CD14-positive monocyte (primary cell): Measurements from ENCODE around the gene ZDHHC4. TPM values are rescaled to one million over a fixed set of nuclear protein-coding genes. Genes with fewer than 3 reads are reported as not detected.

ENCODE experiments used
- DNase-seq, 3 donors: peaks; one replicate each; pipeline ENCODE4 v3.0.0-alpha.2; 2011 to 2022
- H2AFZ ChIP-seq: 2 replicates; pipeline ENCODE4 v1.6.0; 2012; ENCODE audit warnings: mild to moderate bottlenecking, low read depth, low read length, inconsistent platforms; ENCODE audit not compliant: insufficient read depth, poor library complexity, severe bottlenecking
- H3K27ac ChIP-seq, 2 donors: 1 replicate in 1 of 2; 2 replicates in 1 of 2; pipeline ENCODE4 v1.5.1; 2012 to 2013; ENCODE audit warnings: low read length in 2 of 2, control low read depth in 1 of 2, inconsistent platforms in 1 of 2, low read depth in 1 of 2, mild to moderate bottlenecking in 1 of 2
- H3K27me3 ChIP-seq, 2 donors: one replicate each; pipeline versions ENCODE4 v1.6.0 to v1.6.1; 2011 to 2013; ENCODE audit warnings: low read length in 2 of 2; ENCODE audit not compliant: control insufficient read depth in 2 of 2, insufficient read depth in 2 of 2
- H3K36me3 ChIP-seq, 2 donors: replicated peaks in 1 of 2; 1 replicate in 1 of 2; 2 replicates in 1 of 2; pipeline versions ENCODE4 v1.5.1 to v1.6.1; 2012 to 2013; ENCODE audit warnings: low read length in 2 of 2, control low read depth in 1 of 2, inconsistent platforms in 1 of 2, mild to moderate bottlenecking in 1 of 2; ENCODE audit not compliant: insufficient read depth in 2 of 2, control insufficient read depth in 1 of 2
- H3K4me1 ChIP-seq, 2 donors: 1 replicate in 1 of 2; 2 replicates in 1 of 2; pipeline versions ENCODE4 v1.5.1 to v1.6.1; 2012 to 2013; ENCODE audit warnings: low read length in 2 of 2, control low read depth in 1 of 2, inconsistent platforms in 1 of 2, mild to moderate bottlenecking in 1 of 2, moderate library complexity in 1 of 2; ENCODE audit not compliant: insufficient read depth in 2 of 2, control insufficient read depth in 1 of 2
- H3K4me2 ChIP-seq: replicated peaks from 2 replicates; pipeline ENCODE3; 2012; ENCODE audit warnings: low read length, moderate library complexity, mild to moderate bottlenecking; ENCODE audit not compliant: poor library complexity, severe bottlenecking; ENCODE audit errors: extremely low read depth
- H3K4me3 ChIP-seq, 3 experiments: fragments of 200-600 bp in 1 of 3; sonication (generic) in 1 of 3; replicated peaks in 1 of 3; 1 replicate in 2 of 3; 2 replicates in 1 of 3; pipeline ENCODE4 v1.5.1; 2011 to 2013; ENCODE audit warnings: low read length in 3 of 3, mild to moderate bottlenecking in 3 of 3, control low read depth in 2 of 3, low read depth in 2 of 3, inconsistent platforms in 1 of 3, moderate library complexity in 1 of 3
- H3K79me2 ChIP-seq: 2 replicates; pipeline ENCODE4 v1.6.0; 2012; ENCODE audit warnings: mild to moderate bottlenecking, control low read depth, inconsistent platforms, low read length, moderate library complexity; ENCODE audit not compliant: insufficient read depth
- H3K9ac ChIP-seq: 2 replicates; pipeline ENCODE4 v1.6.0; 2017; ENCODE audit warnings: low read length, mild to moderate bottlenecking; ENCODE audit not compliant: insufficient read depth, poor library complexity, severe bottlenecking
- H3K9me3 ChIP-seq, 2 donors: replicated peaks in 1 of 2; 1 replicate in 1 of 2; 2 replicates in 1 of 2; pipeline versions ENCODE4 v1.5.1 to v1.6.1; 2012 to 2013; ENCODE audit warnings: low read length in 2 of 2, control low read depth in 1 of 2; ENCODE audit not compliant: control insufficient read depth in 1 of 2, insufficient read depth in 1 of 2
- H4K20me1 ChIP-seq: 2 replicates; pipeline ENCODE4 v1.6.0; 2012; ENCODE audit warnings: mild to moderate bottlenecking, low read length, control low read depth, moderate library complexity; ENCODE audit not compliant: insufficient read depth
- H3K27ac Mint-ChIP-seq, 7 donors: one replicate each; pipeline ENCODE4 v1.8.0; 2020; ENCODE audit warnings: mild to moderate bottlenecking in 7 of 7, mixed read lengths in 7 of 7, moderate library complexity in 6 of 7, inconsistent platforms in 2 of 7
- H3K27me3 Mint-ChIP-seq, 3 donors: one replicate each; pipeline ENCODE4 v1.8.0; 2021 to 2022; ENCODE audit warnings: low read depth in 3 of 3, mild to moderate bottlenecking in 3 of 3, mixed read lengths in 3 of 3, moderate library complexity in 3 of 3, inconsistent platforms in 1 of 3
- H3K36me3 Mint-ChIP-seq, 2 donors: one replicate each; pipeline ENCODE4 v1.8.0; 2020; ENCODE audit warnings: mixed read lengths in 2 of 2, inconsistent platforms in 1 of 2, mild to moderate bottlenecking in 1 of 2
- H3K4me1 Mint-ChIP-seq: one replicate; pipeline ENCODE4 v1.8.0; 2020; ENCODE audit warnings: mild to moderate bottlenecking, mixed read lengths
- H3K4me3 Mint-ChIP-seq, 2 donors: one replicate each; pipeline ENCODE4 v1.8.0; 2020; ENCODE audit warnings: mild to moderate bottlenecking in 2 of 2, mixed read lengths in 2 of 2, moderate library complexity in 1 of 2
- H3K9me3 Mint-ChIP-seq, 7 donors: one replicate each; pipeline ENCODE4 v1.8.0; 2020 to 2022; ENCODE audit warnings: mixed read lengths in 7 of 7, mild to moderate bottlenecking in 6 of 7, moderate library complexity in 6 of 7, inconsistent platforms in 2 of 7
- WGBS: methylation state at CpG from one replicate; pipeline ENCODE4 v1.1.5; 2013; ENCODE audit warnings: missing lambda C conversion rate; ENCODE audit not compliant: insufficient coverage; 5-methylcytosine and 5-hydroxymethylcytosine counted together
- intact Hi-C, 2 donors: fragments of 100-400 bp; cut with micrococcal nuclease; formaldehyde crosslinking; loops; one replicate each; pipeline versions ENCODE4 v1.15.0 to v1.15.1; 2023
- polyA plus RNA-seq, 3 donors: library from polyadenylated mRNA; depleted of rRNA in 1 of 3; unstranded in 2 of 3; stranded (reverse) in 1 of 3; fragments of 300-500 nt in 2 of 3; fragments of >200 nt in 1 of 3; fragmentation: Illumina TruSeq in 2 of 3; gene quantifications; 1 replicate in 2 of 3; 2 replicates in 1 of 3; pipeline ENCODE4 v1.2.3, GENCODE V29; 2012 to 2021
- TF ChIP-seq, protein P1 (sequence below): fragments of 200-600 bp; IDR thresholded peaks from one replicate; pipeline ENCODE4 v1.8.0; 2022; ENCODE audit warnings: antibody characterized with exemption, mild to moderate bottlenecking

The ZDHHC4 gene
- polyA plus RNA-seq, 3 donors: 30.3 to 55.6 (median 52.9) TPM

DNA sequence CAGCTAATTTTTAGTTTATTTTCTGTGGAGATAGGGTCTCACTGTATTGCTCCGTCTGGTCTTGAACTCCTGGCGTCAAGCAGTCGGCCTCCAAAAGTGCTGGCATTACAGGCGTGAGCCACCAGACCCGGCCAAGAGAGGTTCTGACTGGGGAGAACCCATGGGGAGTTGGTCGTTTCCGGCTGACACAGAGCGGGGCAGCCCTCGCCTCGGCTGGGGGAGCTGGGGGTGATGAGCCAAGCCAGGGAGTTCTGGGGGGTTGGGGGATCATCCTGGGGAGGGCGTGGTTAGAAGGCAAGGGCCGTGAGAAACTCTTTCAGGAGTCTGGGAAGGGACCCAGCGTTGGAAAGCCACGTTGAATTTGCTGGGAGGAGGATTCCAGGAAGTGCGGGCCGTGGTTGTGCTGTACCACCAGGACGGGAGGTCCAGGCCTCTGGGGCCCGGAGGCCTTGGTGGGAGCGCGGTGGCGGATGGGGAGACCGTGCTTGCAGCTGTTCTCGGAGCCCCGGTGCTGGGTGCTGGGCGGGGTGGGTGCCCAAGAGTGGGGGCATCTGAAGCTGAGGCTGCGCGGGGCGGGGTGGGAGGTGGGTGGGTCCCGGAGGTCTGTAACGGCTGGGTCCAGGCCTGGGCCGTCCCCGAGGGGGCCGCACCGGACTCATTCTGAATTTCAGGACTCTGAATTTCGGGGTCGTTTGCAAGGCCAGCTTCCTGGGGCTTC lies 29.8 kb downstream of the ZDHHC4 start:
- no peak for DNase-seq
- no peaks in the 10 kb centered on the region for H3K79me2 ChIP-seq
- no peak overlapping the region for H3K9ac ChIP-seq
- no peak overlapping the region for H3K27ac Mint-ChIP-seq
- H3K36me3 ChIP-seq: peaks cover 44 to 67% of the 10 kb centered on the region in 2 donors
- H3K9me3 ChIP-seq: no peaks in the 10 kb centered on the region
- H3K4me3 ChIP-seq: no peak overlapping the region
- intact Hi-C loops: no loop called here
- H3K27me3 Mint-ChIP-seq: peaks cover 0 to 5% (median 2%) of the 10 kb centered on the region in 3 donors
- 95% methylated on average over 33 of the region's 36 CpGs for WGBS
- no peak overlapping the region for H3K4me2 ChIP-seq
- TF ChIP-seq, protein P1, sequence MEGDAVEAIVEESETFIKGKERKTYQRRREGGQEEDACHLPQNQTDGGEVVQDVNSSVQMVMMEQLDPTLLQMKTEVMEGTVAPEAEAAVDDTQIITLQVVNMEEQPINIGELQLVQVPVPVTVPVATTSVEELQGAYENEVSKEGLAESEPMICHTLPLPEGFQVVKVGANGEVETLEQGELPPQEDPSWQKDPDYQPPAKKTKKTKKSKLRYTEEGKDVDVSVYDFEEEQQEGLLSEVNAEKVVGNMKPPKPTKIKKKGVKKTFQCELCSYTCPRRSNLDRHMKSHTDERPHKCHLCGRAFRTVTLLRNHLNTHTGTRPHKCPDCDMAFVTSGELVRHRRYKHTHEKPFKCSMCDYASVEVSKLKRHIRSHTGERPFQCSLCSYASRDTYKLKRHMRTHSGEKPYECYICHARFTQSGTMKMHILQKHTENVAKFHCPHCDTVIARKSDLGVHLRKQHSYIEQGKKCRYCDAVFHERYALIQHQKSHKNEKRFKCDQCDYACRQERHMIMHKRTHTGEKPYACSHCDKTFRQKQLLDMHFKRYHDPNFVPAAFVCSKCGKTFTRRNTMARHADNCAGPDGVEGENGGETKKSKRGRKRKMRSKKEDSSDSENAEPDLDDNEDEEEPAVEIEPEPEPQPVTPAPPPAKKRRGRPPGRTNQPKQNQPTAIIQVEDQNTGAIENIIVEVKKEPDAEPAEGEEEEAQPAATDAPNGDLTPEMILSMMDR: no peak
- no peaks in the 10 kb centered on the region for H3K27me3 ChIP-seq
- H2AFZ ChIP-seq: no peak overlapping the region
- H3K9me3 Mint-ChIP-seq: peaks cover 0 to 2% (median 0%) of the 10 kb centered on the region in 7 donors
- H3K4me1 ChIP-seq: no peaks in the 10 kb centered on the region
- H3K27ac ChIP-seq: no peak overlapping the region
- peaks cover 5% of the 10 kb centered on the region for H4K20me1 ChIP-seq
- H3K4me1 Mint-ChIP-seq: peaks cover 5% of the 10 kb centered on the region
- H3K36me3 Mint-ChIP-seq: peaks cover 44 to 68% of the 10 kb centered on the region in 2 donors
- H3K4me3 Mint-ChIP-seq: no peak overlapping the region

DNA sequence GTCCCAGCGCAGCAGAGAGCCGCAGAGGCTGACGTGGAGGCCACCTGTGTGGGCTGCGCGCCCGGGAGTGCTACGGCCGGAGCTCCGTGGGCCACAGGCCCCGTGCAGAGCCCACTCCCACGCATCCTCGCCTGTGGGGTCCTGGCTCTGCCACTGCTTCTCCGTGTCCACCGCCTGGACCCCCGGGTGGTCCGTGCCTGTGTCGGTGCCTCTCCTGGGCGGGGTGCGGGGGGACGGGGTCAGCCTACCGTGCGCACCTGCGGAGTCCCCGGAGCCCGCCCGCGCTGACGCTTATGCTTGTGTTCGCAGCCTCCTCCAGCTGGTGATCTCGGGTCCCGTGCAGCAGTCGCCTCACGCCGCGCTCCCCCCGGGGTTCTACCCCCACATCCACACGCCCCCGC lies 30.4 kb downstream of the ZDHHC4 start:
- WGBS: 97% methylated on average over 36 of the region's 38 CpGs
- intact Hi-C loops: no loop called here
- peaks cover 0 to 3% (median 0%) of the 10 kb centered on the region in 7 donors for H3K9me3 Mint-ChIP-seq

More for the DNA sequence above, 30.4 kb downstream of the ZDHHC4 start:
- no peak overlapping the region for H3K27ac Mint-ChIP-seq
- Histone ChIP-seq H3K79me2 (no peaks in the 10 kb centered on the region), H3K4me2 (no peak overlapping the region), H3K36me3 (peaks cover 37 to 61% of the 10 kb centered on the region in 2 donors), H3K4me3 (no peak overlapping the region), H3K27ac (no peak overlapping the region), H3K9me3 (no peaks in the 10 kb centered on the region), H3K27me3 (peaks cover 0 to 3% of the 10 kb centered on the region in 2 donors), H2AFZ (no peak overlapping the region), H3K4me1 (no peaks in the 10 kb centered on the region), H4K20me1 (peaks cover under 1% of the 10 kb centered on the region), H3K9ac (no peak overlapping the region)
- H3K4me1 Mint-ChIP-seq: peaks cover 5% of the 10 kb centered on the region
- H3K4me3 Mint-ChIP-seq: no peak overlapping the region
- TF ChIP-seq, protein P1: no peak
- DNase-seq: no peak
- H3K36me3 Mint-ChIP-seq: peaks cover 40 to 64% of the 10 kb centered on the region in 2 donors
- peaks cover 2 to 12% (median 5%) of the 10 kb centered on the region in 3 donors for H3K27me3 Mint-ChIP-seq
